Spinal cord (tissue), 10 donors: ENCODE data around the gene PIGX. TPM values are rescaled to one million over a fixed set of nuclear protein-coding genes. Genes with fewer than 3 reads are reported as not detected.
"Not testable (repeated sequence)": the region's sequence is repeated elsewhere in the genome, so short reads cannot be mapped to it uniquely, and the experiment has no call there.

Source experiments
- DNase-seq, 6 donors: peaks; one replicate each; pipeline versions ENCODE4 v3.0.0 to v3.0.0-alpha.2; 2013 to 2015; ENCODE audit warnings: low spot score in 6 of 6, low read depth in 4 of 6
- H3K27ac ChIP-seq: one replicate; pipeline ENCODE4 v1.5.1; 2013; ENCODE audit warnings: low read depth, low read length, control low read depth
- H3K27me3 ChIP-seq: one replicate; pipeline ENCODE4 v1.6.1; 2013; ENCODE audit warnings: low read length; ENCODE audit not compliant: control insufficient read depth, insufficient read depth
- H3K36me3 ChIP-seq: one replicate; pipeline ENCODE4 v1.6.1; 2013; ENCODE audit warnings: low read length; ENCODE audit not compliant: control insufficient read depth, insufficient read depth
- H3K4me1 ChIP-seq: one replicate; pipeline ENCODE4 v1.6.1; 2013; ENCODE audit warnings: low read length; ENCODE audit not compliant: control insufficient read depth, insufficient read depth
- H3K4me3 ChIP-seq: one replicate; pipeline ENCODE4 v1.5.1; 2013; ENCODE audit warnings: low read depth, low read length, control low read depth
- H3K9me3 ChIP-seq: one replicate; pipeline ENCODE4 v1.6.1; 2013; ENCODE audit warnings: low read length; ENCODE audit not compliant: control insufficient read depth, insufficient read depth
- WGBS: methylation state at CpG from one replicate; pipeline ENCODE4 v1.1.5; 2013; ENCODE audit warnings: missing lambda C conversion rate; ENCODE audit not compliant: insufficient coverage; 5-methylcytosine and 5-hydroxymethylcytosine counted together
- polyA plus RNA-seq, 2 donors: library from polyadenylated mRNA; unstranded; fragments of 120-200 nt; gene quantifications; one replicate each; pipeline ENCODE4 v1.2.1, GENCODE V29; 2013; ENCODE audit not compliant: insufficient read length in 2 of 2
- total RNA-seq, 2 donors: library from RNA; depleted of rRNA in 1 of 2; stranded (reverse); fragments of 120-200 nt in 1 of 2; fragments of >200 nt in 1 of 2; gene quantifications; one replicate each; pipeline versions ENCODE4 v1.2.3 to v1.2.4, GENCODE V29; 2013 to 2014
- donor health status: healthy.

The PIGX gene
- total and polyA plus RNA-seq, 4 donors, result 40.6 to 55.6 (median 49.7) TPM

DNA sequence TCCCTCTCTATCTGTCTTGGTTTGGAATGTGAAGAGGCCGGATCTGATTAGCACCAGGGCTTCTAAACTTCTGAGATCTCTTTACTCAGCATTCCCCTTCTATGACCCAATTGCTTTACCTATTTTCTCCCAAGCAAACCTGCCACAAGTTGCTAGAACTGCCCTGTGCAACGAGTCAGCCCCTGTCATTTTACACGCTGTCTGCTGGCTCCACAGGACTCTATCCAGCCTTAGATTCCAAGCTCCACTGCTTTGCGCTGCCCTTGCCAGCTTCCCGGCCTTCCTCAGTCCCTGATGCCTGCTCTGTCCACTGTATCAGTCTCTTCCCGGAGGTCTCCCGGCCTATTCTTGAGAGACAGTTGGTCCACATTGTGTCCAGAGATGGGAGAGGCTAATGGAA, 12.4 kb upstream of the PIGX start:
- H3K27me3 ChIP-seq, result no peaks in the 10 kb centered on the region
- no peaks in the 10 kb centered on the region for H3K4me1 ChIP-seq
- no peaks in the 10 kb centered on the region for H3K9me3 ChIP-seq
- H3K27ac ChIP-seq, result no peak overlapping the region
- 69% methylated on average over 5 of the region's 7 CpGs for WGBS
- no peaks in the 10 kb centered on the region for H3K36me3 ChIP-seq
- no peak for DNase-seq
- no peak overlapping the region for H3K4me3 ChIP-seq

DNA sequence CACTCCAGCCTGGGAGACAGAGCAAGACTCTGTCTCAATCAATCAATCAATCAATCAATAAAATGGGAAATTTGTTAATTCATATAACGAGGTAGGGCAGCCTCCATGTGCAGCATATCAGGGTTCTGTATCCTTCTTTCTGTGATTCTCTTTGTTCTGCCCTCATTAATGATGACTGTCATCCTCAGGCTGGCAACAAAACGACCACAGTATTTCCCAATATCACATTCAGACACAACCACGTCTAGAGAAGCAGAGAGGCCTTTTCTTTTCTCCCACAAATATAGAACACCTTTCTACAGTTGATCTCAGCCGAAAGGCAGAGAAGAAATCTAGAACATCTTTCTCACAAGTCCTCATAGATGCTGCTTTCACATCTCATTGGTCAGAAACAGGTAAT, 11.4 kb upstream of the PIGX start:
- no peak for DNase-seq
- WGBS, result 96% methylated on average over 3 of the region's 4 CpGs
- no peaks in the 10 kb centered on the region for H3K4me1 ChIP-seq
- H3K4me3 ChIP-seq, result no peak overlapping the region
- H3K27me3 ChIP-seq, result no peaks in the 10 kb centered on the region
- H3K9me3 ChIP-seq, result no peaks in the 10 kb centered on the region
- no peaks in the 10 kb centered on the region for H3K36me3 ChIP-seq
- H3K27ac ChIP-seq, result no peak overlapping the region

DNA sequence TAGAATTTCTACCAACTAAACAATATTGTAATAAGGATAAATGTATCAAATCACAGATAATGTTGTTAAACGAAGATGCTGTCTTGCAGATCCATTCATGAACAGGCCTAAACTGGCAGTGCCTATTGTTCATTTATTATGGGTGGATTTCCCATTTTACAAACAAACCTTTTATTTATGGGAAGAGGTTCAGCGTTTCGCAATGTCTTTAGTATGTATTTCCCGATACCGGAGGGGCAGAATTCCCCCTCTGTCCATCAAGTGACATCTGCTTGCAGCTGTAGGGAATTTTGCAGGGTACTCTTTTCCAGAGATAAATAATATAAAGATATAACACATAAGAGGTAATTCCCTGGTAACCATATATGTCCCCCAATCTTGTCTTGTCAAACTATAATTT, 5.8 kb upstream of the PIGX start:
- Histone ChIP-seq H3K4me3 (no peak overlapping the region), H3K27ac (no peak overlapping the region), H3K36me3 (no peaks in the 10 kb centered on the region), H3K27me3 (no peaks in the 10 kb centered on the region), H3K9me3 (no peaks in the 10 kb centered on the region), H3K4me1 (peaks cover 7% of the 10 kb centered on the region)
- WGBS, result no CpG with 5 or more reads among the region's 5 CpGs
- no peak for DNase-seq

- Histone ChIP-seq H3K27ac (no peak overlapping the region), H3K4me3 (no peak overlapping the region), H3K27me3 (no peaks in the 10 kb centered on the region), H3K36me3 (no peaks in the 10 kb centered on the region), H3K9me3 (no peaks in the 10 kb centered on the region), H3K4me1 (peaks cover 9% of the 10 kb centered on the region)
- WGBS, result no CpG with 5 or more reads among the region's 4 CpGs
- no peak for DNase-seq
Observed at GRCh38 chr3:196706731-196707130, 5.4 kb upstream of the PIGX start.

- H3K36me3 ChIP-seq, result no peaks in the 10 kb centered on the region
Observed at GRCh38 chr3:196707566-196707965, 4.6 kb upstream of the PIGX start.

DNA sequence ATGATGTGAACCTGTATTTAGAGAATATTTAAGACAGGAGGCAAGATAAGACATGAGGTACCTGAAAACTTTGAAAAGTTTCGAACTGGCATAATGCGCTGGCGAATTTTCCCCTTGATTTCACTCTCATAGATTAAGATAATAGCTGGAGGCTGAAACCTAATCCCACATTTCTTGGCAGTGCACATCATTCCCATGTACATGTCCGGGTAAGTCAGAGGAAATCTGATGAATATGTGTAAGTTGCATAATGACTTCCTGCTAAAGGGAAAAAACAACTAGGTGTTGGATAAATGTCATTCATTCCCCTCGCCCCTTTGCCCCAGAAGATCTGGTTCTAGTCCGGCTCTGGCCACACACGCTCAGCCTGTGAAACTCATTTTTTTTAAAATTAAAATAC, 3.7 kb upstream of the PIGX start:
- H3K27me3 ChIP-seq, result no peaks in the 10 kb centered on the region
- H3K27ac ChIP-seq, result no peak overlapping the region
- WGBS, result 74% methylated on average over 3 of the region's 7 CpGs
- H3K4me1 ChIP-seq, result peaks cover 14% of the 10 kb centered on the region
- H3K4me3 ChIP-seq, result no peak overlapping the region
- no peak for DNase-seq
- no peaks in the 10 kb centered on the region for H3K36me3 ChIP-seq
- no peaks in the 10 kb centered on the region for H3K9me3 ChIP-seq

More at GRCh38 chr3:196707566-196707965, 4.6 kb upstream of the PIGX start:
- no peak overlapping the region for H3K27ac ChIP-seq
- 70% methylated on average over 2 of the region's 8 CpGs for WGBS
- no peak overlapping the region for H3K4me3 ChIP-seq
- DNase-seq, result no peak
- no peaks in the 10 kb centered on the region for H3K27me3 ChIP-seq
- H3K9me3 ChIP-seq, result no peaks in the 10 kb centered on the region
- H3K4me1 ChIP-seq, result peaks cover 9% of the 10 kb centered on the region

DNA sequence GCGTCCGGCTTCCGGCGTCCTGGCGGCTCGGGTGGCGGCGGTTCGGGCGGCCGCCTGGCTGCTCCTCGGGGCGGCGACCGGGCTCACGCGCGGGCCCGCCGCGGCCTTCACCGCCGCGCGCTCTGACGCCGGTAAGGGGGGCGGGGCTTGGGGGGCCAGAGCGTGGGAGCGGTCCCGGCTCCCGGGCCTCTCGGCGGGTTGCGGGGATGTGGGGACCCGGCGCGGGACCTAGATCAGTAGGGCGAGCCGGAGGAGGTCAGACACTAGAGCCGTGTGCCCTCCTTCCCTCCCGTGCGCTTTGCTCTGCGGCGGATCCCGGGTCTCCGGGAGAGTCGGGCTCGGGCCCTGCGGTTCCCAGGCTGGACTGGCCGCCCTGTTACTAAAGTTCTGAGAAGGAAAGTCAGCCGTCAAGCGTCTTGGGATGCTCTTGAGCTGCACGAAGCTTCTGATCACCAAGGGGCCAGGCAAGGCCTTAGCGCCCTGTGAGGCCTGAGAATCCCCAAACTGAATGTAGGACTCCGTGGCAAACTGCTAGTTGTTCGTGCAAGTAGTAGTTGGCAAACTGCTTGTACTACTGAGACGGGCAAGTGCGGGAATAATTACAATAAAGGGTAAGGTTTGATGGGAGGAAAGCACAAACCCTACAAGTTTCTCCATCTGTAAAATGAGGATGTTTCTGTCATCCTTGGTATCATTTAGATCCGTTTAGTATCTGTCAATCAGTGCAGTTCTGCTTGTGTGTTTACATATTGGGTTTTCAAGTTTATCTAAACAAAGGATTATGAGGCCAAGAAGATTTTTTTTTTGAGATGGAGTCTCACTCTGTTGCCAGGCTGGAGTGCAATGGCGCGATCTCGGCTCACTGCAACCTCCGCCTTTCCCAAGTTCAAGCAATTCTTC, 587 bp downstream of the PIGX start:
- 6% methylated on average over 61 of the region's 64 CpGs for WGBS
- DNase-seq, result peak; percentile 40 to 87 (median 60)
- H3K36me3 ChIP-seq, result no peaks in the 10 kb centered on the region
- no peaks in the 10 kb centered on the region for H3K27me3 ChIP-seq
- H3K4me3 ChIP-seq, result peak overlapping the region; percentile 98
- peak overlapping the region; percentile 94 for H3K27ac ChIP-seq
- peaks cover 17% of the 10 kb centered on the region for H3K4me1 ChIP-seq
- no peaks in the 10 kb centered on the region for H3K9me3 ChIP-seq

GRCh38 chr3:196717162-196717561, 5.0 kb downstream of the PIGX start:
- H3K36me3 ChIP-seq, result peaks cover 12% of the 10 kb centered on the region
- H3K27ac ChIP-seq, H3K27me3 ChIP-seq, H3K4me3 ChIP-seq, H3K9me3 ChIP-seq, DNase-seq, H3K4me1 ChIP-seq: not testable (repeated sequence)
- WGBS, result no CpG with 5 or more reads among the region's 3 CpGs

- peaks cover 4% of the 10 kb centered on the region for H3K9me3 ChIP-seq
- no peak overlapping the region for H3K4me3 ChIP-seq
- WGBS, result no CpG with 5 or more reads among the region's 2 CpGs
- no peak overlapping the region for H3K27ac ChIP-seq
- H3K36me3 ChIP-seq, result peaks cover 20% of the 10 kb centered on the region
- DNase-seq, result no peak
- no peaks in the 10 kb centered on the region for H3K4me1 ChIP-seq
- no peaks in the 10 kb centered on the region for H3K27me3 ChIP-seq
Observed at GRCh38 chr3:196721097-196721496, 8.9 kb downstream of the PIGX start.
